Activated naive CD4-positive, alpha-beta T cell treated with anti-CD3 and anti-CD28 coated beads, Interleukin-2, amount 10 ng/mL, durations not matched to agents 7 days and 5 days (primary cell): ENCODE measurements around the gene PSD4.
"Not testable (repeated sequence)": the region's sequence is repeated elsewhere in the genome, so short reads cannot be mapped to it uniquely, and the experiment has no call there.

Experiments
- CTCF ChIA-PET: fragments of 350-600 bp; sonication (Branson Sonifier 250); formaldehyde crosslinking; loops from one replicate; lab custom pipeline; 2021; ENCODE audit warnings: antibody characterized with exemption; lab: Charles Lee
- DNase-seq: peaks from one replicate; pipeline ENCODE4 v3.0.0-alpha.2; 2020
- H3K27ac Mint-ChIP-seq: one replicate; pipeline ENCODE4 v1.8.0; 2021; ENCODE audit warnings: mild to moderate bottlenecking, moderate library complexity, mixed read lengths
- H3K27me3 Mint-ChIP-seq: one replicate; pipeline ENCODE4 v1.8.0; 2021; ENCODE audit warnings: mild to moderate bottlenecking, mixed read lengths
- H3K36me3 Mint-ChIP-seq: one replicate; pipeline ENCODE4 v1.8.0; 2021; ENCODE audit warnings: mixed read lengths
- H3K4me1 Mint-ChIP-seq: one replicate; pipeline ENCODE4 v1.8.0; 2021; ENCODE audit warnings: mixed read lengths
- H3K4me3 Mint-ChIP-seq: one replicate; pipeline ENCODE4 v1.8.0; 2021; ENCODE audit warnings: mild to moderate bottlenecking, moderate library complexity, mixed read lengths
- H3K9me3 Mint-ChIP-seq: one replicate; pipeline ENCODE4 v1.8.0; 2021; ENCODE audit warnings: mixed read lengths

The PSD4 gene

GRCh38 chr2:113235347-113236226 is 61.8 kb downstream of the PSD4 start:
- not testable (repeated sequence) for H3K9me3 Mint-ChIP-seq
- peaks cover 20% of the 10 kb centered on the region for H3K27me3 Mint-ChIP-seq
- DNase-seq = peak; percentile 84

GRCh38 chr2:113236367-113237159 is 62.8 kb downstream of the PSD4 start:
- no peak for DNase-seq
- H3K27me3 Mint-ChIP-seq = peaks cover 25% of the 10 kb centered on the region
- peaks cover 32% of the 10 kb centered on the region for H3K4me1 Mint-ChIP-seq
- H3K9me3 Mint-ChIP-seq = no peaks in the 10 kb centered on the region
- H3K27ac Mint-ChIP-seq = peak overlapping the region; percentile 58
- CTCF ChIA-PET = interaction anchor here (2.5 kb wide), 1 partner anchor 100 kb away, joined by 10 read pairs; no protein-coding TSS in a partner anchor
- peak overlapping the region; percentile 74 for H3K4me3 Mint-ChIP-seq
- peaks cover 22% of the 10 kb centered on the region for H3K36me3 Mint-ChIP-seq

More at GRCh38 chr2:113235347-113236226, 61.8 kb downstream of the PSD4 start:
- Mint-ChIP-seq H3K4me1 (peaks cover 37% of the 10 kb centered on the region), H3K36me3 (peaks cover 22% of the 10 kb centered on the region), H3K4me3 (peak overlapping the region; percentile 92), H3K27ac (peak overlapping the region; percentile 92)
- CTCF ChIA-PET = interaction anchor here (0.6 to 2.5 kb wide), 4 partner anchors 29 to 156 kb away, joined by 3 to 10 read pairs (median 4); no protein-coding TSS in a partner anchor

DNA sequence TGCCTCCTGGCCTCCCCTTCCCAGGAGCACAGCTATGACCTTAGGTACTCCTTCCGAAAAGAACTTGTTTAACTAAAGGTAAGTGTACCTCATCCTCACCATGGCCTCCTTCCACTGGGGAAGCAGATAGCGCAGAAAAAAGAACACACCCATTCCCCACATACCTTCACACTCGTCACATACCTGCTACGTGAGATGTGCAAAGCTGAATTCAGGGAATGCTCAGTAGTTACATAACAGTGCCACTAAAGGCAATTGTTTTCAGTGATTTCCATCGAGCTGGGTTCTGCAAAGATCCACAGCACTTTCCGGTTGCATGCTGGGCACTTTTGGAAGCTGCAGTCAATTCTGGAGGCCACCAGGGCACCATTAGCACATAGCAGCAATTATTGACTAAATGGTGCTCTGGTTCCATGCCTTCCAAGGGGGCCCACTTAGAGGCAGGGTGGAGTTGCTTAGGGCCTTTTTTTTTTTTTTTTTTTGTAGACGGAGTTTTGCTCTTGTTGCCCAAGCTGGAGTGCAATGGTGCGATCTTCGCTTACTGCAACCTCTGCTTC is 63.9 kb downstream of the PSD4 start:
- no peak overlapping the region for H3K27ac Mint-ChIP-seq
- peaks cover 29% of the 10 kb centered on the region for H3K4me1 Mint-ChIP-seq
- H3K36me3 Mint-ChIP-seq = peaks cover 22% of the 10 kb centered on the region

GRCh38 chr2:113238871-113239839 is 65.4 kb downstream of the PSD4 start:
- DNase-seq = no peak
- Mint-ChIP-seq H3K4me1 (peaks cover 31% of the 10 kb centered on the region), H3K27ac (no peak overlapping the region), H3K4me3 (no peak overlapping the region), H3K27me3 (peaks cover 12% of the 10 kb centered on the region), H3K9me3 (no peaks in the 10 kb centered on the region), H3K36me3 (peaks cover 23% of the 10 kb centered on the region)
- CTCF ChIA-PET = interaction anchor here (1.0 to 3.1 kb wide), 9 partner anchors 8 to 159 kb away, joined by 3 to 14 read pairs (median 3); no protein-coding TSS in a partner anchor

More for the DNA sequence above, 63.9 kb downstream of the PSD4 start:
- CTCF ChIA-PET = interaction anchor here (0.7 to 3.1 kb wide), 5 partner anchors 11 to 104 kb away, joined by 3 to 14 read pairs (median 3); no protein-coding TSS in a partner anchor
- no peaks in the 10 kb centered on the region for H3K9me3 Mint-ChIP-seq
- DNase-seq = no peak
- H3K27me3 Mint-ChIP-seq = peaks cover 17% of the 10 kb centered on the region
- H3K4me3 Mint-ChIP-seq = peak overlapping the region; percentile 74

- Mint-ChIP-seq H3K36me3 (peaks cover 22% of the 10 kb centered on the region), H3K4me3 (no peak overlapping the region), H3K4me1 (peaks cover 24% of the 10 kb centered on the region), H3K27ac (no peak overlapping the region), H3K9me3 (no peaks in the 10 kb centered on the region), H3K27me3 (peaks cover 11% of the 10 kb centered on the region)
- DNase-seq = no peak
- CTCF ChIA-PET = interaction anchor here (1.1 to 3.1 kb wide), 7 partner anchors 8 to 160 kb away, joined by 3 to 14 read pairs (median 4); no protein-coding TSS in a partner anchor
Measured at GRCh38 chr2:113240150-113240914, 66.6 kb downstream of the PSD4 start.

DNA sequence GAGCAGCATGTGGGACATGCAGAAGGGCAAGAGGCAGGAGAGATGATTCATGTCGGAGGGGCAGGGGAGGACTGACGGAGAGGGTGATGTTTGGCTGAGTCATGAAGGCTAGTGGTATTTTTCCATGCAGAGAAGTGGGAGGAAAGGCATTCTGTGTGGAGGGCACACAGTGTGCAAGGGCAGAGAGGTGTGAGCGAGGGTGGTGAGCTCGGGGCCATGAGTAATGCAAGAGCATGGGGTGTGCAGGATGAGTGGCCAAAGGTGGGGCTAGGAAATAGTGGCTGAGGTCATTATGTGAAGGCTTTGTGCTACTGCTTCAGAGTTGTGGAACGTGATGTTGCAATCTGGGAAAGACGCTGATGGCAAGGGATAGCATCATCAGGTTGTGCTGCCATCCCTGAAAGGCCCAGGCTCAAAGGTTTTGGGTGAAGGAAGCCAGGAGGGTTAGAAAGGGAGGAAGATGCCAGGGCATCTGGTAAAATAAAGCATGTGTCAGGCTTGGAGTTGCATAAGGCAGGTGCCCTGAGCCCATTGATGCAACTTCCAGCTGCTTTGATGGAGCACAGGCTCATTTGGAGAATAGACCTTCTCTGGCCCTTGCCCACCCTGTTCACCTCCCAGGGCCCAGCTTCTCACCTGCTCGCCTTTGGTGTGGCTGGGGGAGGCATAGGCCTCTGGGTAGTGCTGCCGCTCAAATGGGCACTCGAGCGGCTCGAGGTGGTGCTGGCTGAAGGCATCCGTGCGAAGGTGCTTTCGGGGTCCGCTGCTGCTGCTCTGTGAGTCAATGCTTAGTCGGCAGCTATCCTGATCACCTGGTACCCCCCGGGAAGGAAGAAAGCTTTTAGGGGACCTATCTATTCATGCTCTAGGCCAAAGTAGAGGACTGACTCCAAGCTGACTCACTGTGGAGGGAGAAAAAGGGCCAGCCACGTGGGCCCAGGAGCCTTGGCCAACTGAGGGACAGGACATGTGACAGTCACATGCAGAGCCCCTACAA is 67.4 kb downstream of the PSD4 start:
- CTCF ChIA-PET = interaction anchor here (1.0 to 3.1 kb wide), 6 partner anchors 7 to 149 kb away, joined by 3 to 14 read pairs (median 4); no protein-coding TSS in a partner anchor
- H3K36me3 Mint-ChIP-seq = peaks cover 20% of the 10 kb centered on the region
- peaks cover 11% of the 10 kb centered on the region for H3K27me3 Mint-ChIP-seq
- DNase-seq = no peak
- H3K27ac Mint-ChIP-seq = no peak overlapping the region
- no peak overlapping the region for H3K4me3 Mint-ChIP-seq
- H3K4me1 Mint-ChIP-seq = peaks cover 25% of the 10 kb centered on the region
- no peaks in the 10 kb centered on the region for H3K9me3 Mint-ChIP-seq

- no peak overlapping the region for H3K4me3 Mint-ChIP-seq
- peaks cover 13% of the 10 kb centered on the region for H3K36me3 Mint-ChIP-seq
- peaks cover 11% of the 10 kb centered on the region for H3K27me3 Mint-ChIP-seq
- H3K9me3 Mint-ChIP-seq = no peaks in the 10 kb centered on the region
- DNase-seq = no peak
- H3K27ac Mint-ChIP-seq = no peak overlapping the region
- CTCF ChIA-PET = interaction anchor here (1.1 kb wide), 1 partner anchor 128 kb away, joined by 3 read pairs; no protein-coding TSS in a partner anchor
- H3K4me1 Mint-ChIP-seq = peaks cover 18% of the 10 kb centered on the region
Measured at GRCh38 chr2:113242327-113242726, 68.6 kb downstream of the PSD4 start.

DNA sequence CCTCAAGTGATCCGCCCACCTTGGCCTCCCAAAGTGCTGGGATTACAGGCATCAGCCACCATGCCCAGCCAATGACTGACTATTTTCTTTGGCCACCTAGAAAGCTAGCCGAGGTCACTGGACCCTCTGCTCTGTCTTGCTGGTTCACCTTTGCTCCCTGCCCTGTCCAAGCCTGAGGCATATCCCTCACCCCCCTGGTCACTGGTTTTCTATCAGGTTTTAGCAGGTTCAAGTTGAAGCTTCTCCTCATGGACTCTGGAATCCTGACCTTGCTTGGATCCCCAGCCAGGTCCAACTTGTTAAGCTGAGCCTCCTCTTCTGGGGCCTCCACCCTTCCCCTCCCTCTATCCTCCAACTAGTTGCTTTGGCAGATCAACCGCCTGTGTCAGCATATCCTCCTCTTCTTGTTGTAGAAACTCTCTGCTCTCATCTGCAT is 71.5 kb downstream of the PSD4 start:
- no peak overlapping the region for H3K4me3 Mint-ChIP-seq
- H3K27ac Mint-ChIP-seq = no peak overlapping the region
- no peak for DNase-seq

DNA sequence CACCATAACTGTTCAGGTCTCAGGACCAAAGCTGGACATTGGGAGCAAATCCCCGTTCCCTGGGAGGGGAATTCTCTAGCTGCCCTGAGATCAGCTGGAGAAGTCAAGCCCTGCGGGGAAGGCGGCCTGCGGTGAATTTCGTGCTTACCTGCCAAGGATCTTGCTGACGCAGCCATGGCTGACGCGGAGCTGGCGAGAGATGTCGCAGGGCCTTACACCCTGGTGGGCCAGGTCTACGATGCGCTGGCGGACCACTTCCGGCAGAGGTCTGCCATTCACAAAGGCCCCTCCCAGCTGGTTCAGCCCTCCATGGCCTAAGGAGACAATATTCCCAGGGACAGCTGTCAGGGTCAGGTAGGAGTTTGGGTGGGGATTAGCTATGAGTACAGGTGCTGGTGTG is 72.8 kb downstream of the PSD4 start:
- CTCF ChIA-PET = interaction anchor here (1.0 to 4.1 kb wide), 6 partner anchors 14 to 163 kb away, joined by 3 to 25 read pairs (median 4); no protein-coding TSS in a partner anchor
- Mint-ChIP-seq H3K4me3 (no peak overlapping the region), H3K27ac (no peak overlapping the region), H3K9me3 (no peaks in the 10 kb centered on the region), H3K36me3 (peaks cover 4% of the 10 kb centered on the region), H3K27me3 (no peaks in the 10 kb centered on the region), H3K4me1 (peaks cover 35% of the 10 kb centered on the region)
- DNase-seq = no peak

More for the DNA sequence above, 71.5 kb downstream of the PSD4 start:
- Mint-ChIP-seq H3K4me1 (peaks cover 25% of the 10 kb centered on the region), H3K9me3 (no peaks in the 10 kb centered on the region), H3K36me3 (peaks cover 4% of the 10 kb centered on the region), H3K27me3 (peaks cover 5% of the 10 kb centered on the region)
- CTCF ChIA-PET = interaction anchor here (0.8 to 1.9 kb wide), 3 partner anchors 13 to 162 kb away, joined by 3 to 4 read pairs (median 3); no protein-coding TSS in a partner anchor

DNA sequence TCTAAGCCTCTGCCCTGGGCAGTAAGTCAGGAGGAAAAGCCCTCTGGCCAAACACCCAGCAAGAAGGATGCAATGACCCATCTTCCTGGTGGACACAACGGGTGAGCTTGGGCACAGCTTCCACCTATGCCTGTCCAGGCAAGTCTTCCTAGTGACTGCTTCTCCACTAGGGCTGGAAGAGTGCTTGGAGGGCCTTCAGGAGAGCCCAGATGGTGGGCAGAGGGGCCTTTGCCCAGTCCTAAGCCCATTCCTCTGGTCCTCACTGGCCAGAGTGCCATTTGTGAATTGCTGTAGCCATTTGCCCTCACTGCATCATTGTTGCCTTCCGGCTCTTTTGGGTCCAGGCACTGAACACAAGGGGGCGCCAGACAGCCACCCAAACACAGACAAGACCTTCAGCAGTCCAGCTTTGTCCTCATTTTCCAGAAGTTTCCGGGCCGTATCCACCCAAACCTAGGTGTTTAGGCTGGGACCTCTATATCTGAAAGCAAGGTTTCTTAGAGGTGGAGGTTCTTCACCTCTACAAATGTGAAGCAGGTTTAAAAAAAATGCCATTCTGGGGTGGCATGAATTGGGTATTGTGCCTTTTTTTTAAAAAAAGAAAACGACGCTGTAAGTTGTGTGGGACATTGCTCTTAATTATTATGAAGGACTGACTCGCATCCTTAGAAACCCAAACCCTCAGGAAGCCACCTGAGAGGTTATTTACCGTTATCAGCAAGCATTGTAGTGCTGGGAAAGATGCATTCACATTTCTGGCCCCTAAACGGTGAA is 75.4 kb downstream of the PSD4 start:
- peak overlapping the region; percentile 93 for H3K27ac Mint-ChIP-seq
- CTCF ChIA-PET = interaction anchor here (0.5 to 5.3 kb wide), 24 partner anchors 9 to 631 kb away, joined by 3 to 37 read pairs (median 6); no protein-coding TSS in a partner anchor
- H3K27me3 Mint-ChIP-seq = no peaks in the 10 kb centered on the region
- H3K9me3 Mint-ChIP-seq = no peaks in the 10 kb centered on the region
- H3K4me3 Mint-ChIP-seq = no peak overlapping the region
- DNase-seq = peak; percentile 85
- peaks cover 11% of the 10 kb centered on the region for H3K36me3 Mint-ChIP-seq
- peaks cover 57% of the 10 kb centered on the region for H3K4me1 Mint-ChIP-seq
